ENCODE measurements around the gene TOPBP1. TPM values are rescaled to one million over a fixed set of nuclear protein-coding genes. Genes with fewer than 3 reads are reported as not detected.

The TOPBP1 gene
- total RNA-seq, 2 donors from 2014 or later, result 49.2 to 52.3 TPM

DNA sequence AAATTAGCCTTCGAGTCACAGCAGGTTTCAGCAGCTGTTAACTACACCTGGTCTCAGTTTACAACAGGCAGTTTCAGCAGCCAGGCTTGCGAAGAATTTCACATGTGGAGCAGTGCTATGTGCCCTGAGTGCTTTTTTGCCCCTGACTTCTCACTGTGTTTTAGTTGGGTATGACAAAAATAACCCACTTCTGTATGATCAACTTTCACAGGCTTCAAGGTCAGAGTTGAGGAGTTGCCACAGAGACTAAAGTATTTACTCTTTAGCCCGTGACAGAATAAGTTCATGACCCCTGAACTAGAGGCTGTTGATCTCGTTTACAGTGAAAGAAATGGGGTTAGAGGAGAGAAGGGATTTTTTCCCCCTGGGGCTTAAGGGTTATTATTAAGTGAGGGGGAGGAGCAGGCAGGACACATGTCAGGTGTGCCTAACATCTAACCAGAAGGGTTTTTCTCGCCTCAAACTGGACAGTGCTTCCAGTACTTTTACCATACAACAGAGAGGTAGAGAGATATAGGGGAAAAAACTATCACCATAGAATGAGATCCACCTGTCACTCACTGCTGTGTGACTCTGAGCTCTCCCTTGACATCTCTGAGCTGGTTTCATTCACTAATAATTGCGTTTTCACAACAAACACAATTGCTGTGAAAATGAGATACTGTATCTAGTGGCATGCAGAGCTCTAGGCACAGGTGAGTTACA lies 14.0 kb upstream of the TOPBP1 start:
- no peak overlapping the region for H3K27ac Mint-ChIP-seq
- H3K36me3 Mint-ChIP-seq (ENCODE audit: low read depth), result no peaks in the 10 kb centered on the region
- H3K27me3 ChIP-seq (ENCODE audit: control insufficient read depth, insufficient read depth, low read length, poor library complexity, severe bottlenecking), result peaks cover 55% of the 10 kb centered on the region
- peaks cover 3% of the 10 kb centered on the region for H3K9me3 ChIP-seq (ENCODE audit: control insufficient read depth, low read length)
- no peak for DNase-seq
- H3K4me1 ChIP-seq (ENCODE audit: control insufficient read depth, insufficient read depth, low read length), result no peaks in the 10 kb centered on the region
- H3K36me3 ChIP-seq (ENCODE audit: control insufficient read depth, insufficient read depth, low read length), result no peaks in the 10 kb centered on the region
- H3K4me3 Mint-ChIP-seq, result no peak overlapping the region
- TF ChIP-seq, protein P1, sequence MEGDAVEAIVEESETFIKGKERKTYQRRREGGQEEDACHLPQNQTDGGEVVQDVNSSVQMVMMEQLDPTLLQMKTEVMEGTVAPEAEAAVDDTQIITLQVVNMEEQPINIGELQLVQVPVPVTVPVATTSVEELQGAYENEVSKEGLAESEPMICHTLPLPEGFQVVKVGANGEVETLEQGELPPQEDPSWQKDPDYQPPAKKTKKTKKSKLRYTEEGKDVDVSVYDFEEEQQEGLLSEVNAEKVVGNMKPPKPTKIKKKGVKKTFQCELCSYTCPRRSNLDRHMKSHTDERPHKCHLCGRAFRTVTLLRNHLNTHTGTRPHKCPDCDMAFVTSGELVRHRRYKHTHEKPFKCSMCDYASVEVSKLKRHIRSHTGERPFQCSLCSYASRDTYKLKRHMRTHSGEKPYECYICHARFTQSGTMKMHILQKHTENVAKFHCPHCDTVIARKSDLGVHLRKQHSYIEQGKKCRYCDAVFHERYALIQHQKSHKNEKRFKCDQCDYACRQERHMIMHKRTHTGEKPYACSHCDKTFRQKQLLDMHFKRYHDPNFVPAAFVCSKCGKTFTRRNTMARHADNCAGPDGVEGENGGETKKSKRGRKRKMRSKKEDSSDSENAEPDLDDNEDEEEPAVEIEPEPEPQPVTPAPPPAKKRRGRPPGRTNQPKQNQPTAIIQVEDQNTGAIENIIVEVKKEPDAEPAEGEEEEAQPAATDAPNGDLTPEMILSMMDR (conservative IDR thresholded peaks at IDR 0.05), result no peak
- H3K4me1 Mint-ChIP-seq, result peaks cover 6% of the 10 kb centered on the region
- WGBS, 2 experiments (ENCODE audit: insufficient coverage in 1 of 2, insufficient read length in 1 of 2), result 82 to 89% methylated on average over 4 to 5 of the region's 6 CpGs
- H3K4me3 ChIP-seq (ENCODE audit: low read length), result no peak overlapping the region
- H3K9ac ChIP-seq (ENCODE audit: extremely low read depth, low read length, poor library complexity, severe bottlenecking), result no peak overlapping the region
- H3K9me3 Mint-ChIP-seq, result peaks cover 14% of the 10 kb centered on the region
- H3K27ac ChIP-seq (ENCODE audit: low read depth, low read length), result no peak overlapping the region
- peaks cover 55% of the 10 kb centered on the region for H3K27me3 Mint-ChIP-seq (ENCODE audit: insufficient read depth)

DNA sequence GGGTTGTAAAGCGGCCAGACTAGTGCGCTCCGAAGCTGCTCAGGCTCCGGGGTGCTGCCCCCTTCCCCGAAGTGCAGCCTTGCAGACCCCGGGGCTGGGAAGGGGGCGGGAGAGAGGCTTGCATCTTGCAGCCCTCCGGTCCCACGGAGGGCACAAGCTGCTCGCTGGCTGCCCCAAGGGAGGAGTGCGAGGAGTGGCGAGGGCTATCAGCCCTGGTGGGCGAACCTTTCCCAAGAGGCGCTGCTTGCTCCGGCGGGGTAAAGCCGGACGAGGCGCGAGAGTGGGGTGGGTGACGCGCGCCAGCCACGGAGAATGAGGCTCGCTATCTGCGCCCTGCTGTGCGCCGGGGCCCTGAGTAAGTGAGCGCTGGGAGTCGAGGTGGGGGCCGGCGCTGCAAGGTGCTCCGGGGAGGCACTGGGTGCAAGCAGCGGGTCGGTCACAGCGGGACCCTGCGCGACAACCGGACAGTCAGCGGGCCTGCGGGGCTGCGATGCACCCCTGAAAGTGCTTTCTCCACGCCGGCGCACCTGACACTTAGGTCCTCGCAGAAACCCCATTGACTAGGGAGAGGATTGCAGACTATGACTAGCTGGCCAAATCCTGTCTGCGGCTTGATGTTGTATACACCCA lies 12.7 kb upstream of the TOPBP1 start:
- Mint-ChIP-seq H3K4me3 (peak overlapping the region; percentile 63), H3K36me3 (ENCODE audit: low read depth) (no peaks in the 10 kb centered on the region), H3K9me3 (peaks cover 10% of the 10 kb centered on the region), H3K27me3 (ENCODE audit: insufficient read depth) (peaks cover 57% of the 10 kb centered on the region), H3K27ac (no peak overlapping the region), H3K4me1 (peaks cover 9% of the 10 kb centered on the region)
- Histone ChIP-seq H3K36me3 (ENCODE audit: control insufficient read depth, insufficient read depth, low read length) (no peaks in the 10 kb centered on the region), H3K27me3 (ENCODE audit: control insufficient read depth, insufficient read depth, low read length, poor library complexity, severe bottlenecking) (peaks cover 55% of the 10 kb centered on the region), H3K4me3 (ENCODE audit: low read length) (peak overlapping the region; percentile 69), H3K9me3 (ENCODE audit: control insufficient read depth, low read length) (no peaks in the 10 kb centered on the region), H3K9ac (ENCODE audit: extremely low read depth, low read length, poor library complexity, severe bottlenecking) (no peak overlapping the region), H3K27ac (ENCODE audit: low read depth, low read length) (no peak overlapping the region), H3K4me1 (ENCODE audit: control insufficient read depth, insufficient read depth, low read length) (no peaks in the 10 kb centered on the region)
- peak; percentile 67 for DNase-seq
- WGBS, 2 experiments (ENCODE audit: insufficient coverage in 1 of 2, insufficient read length in 1 of 2), result 10 to 11% methylated on average over 21 to 47 of the region's 47 CpGs
- TF ChIP-seq, protein P1 (conservative IDR thresholded peaks at IDR 0.05), result peak; percentile 40

DNA sequence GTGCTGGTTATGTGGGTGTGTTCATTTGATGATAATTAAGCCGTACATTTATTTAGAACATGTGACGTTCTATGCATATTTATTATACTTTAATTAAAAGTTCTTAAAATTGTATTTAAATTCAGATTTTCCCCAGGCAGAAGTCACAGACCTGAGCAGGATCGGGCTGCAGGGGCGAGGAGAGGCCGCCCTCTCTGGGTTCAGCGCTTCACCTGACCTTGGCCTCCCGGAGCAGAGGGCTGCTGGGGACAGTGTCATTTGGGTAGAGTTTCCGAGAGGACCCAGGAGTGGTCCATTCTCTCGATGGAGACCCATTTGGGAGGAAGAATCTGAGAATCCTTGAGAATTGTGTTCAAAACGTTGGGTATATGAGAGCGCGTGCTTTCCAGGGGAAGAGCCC lies 12.0 kb upstream of the TOPBP1 start:
- Histone ChIP-seq H3K36me3 (ENCODE audit: control insufficient read depth, insufficient read depth, low read length) (no peaks in the 10 kb centered on the region), H3K4me3 (ENCODE audit: low read length) (peak overlapping the region; percentile 69), H3K27me3 (ENCODE audit: control insufficient read depth, insufficient read depth, low read length, poor library complexity, severe bottlenecking) (peaks cover 55% of the 10 kb centered on the region), H3K9ac (ENCODE audit: extremely low read depth, low read length, poor library complexity, severe bottlenecking) (no peak overlapping the region), H3K4me1 (ENCODE audit: control insufficient read depth, insufficient read depth, low read length) (no peaks in the 10 kb centered on the region), H3K27ac (ENCODE audit: low read depth, low read length) (no peak overlapping the region), H3K9me3 (ENCODE audit: control insufficient read depth, low read length) (no peaks in the 10 kb centered on the region)
- no peak for DNase-seq
- Mint-ChIP-seq H3K27me3 (ENCODE audit: insufficient read depth) (peaks cover 57% of the 10 kb centered on the region), H3K9me3 (peaks cover 10% of the 10 kb centered on the region), H3K27ac (no peak overlapping the region), H3K36me3 (ENCODE audit: low read depth) (no peaks in the 10 kb centered on the region), H3K4me1 (peaks cover 9% of the 10 kb centered on the region), H3K4me3 (peak overlapping the region; percentile 63)
- TF ChIP-seq, protein P1 (conservative IDR thresholded peaks at IDR 0.05), result no peak
- WGBS, 2 experiments (ENCODE audit: insufficient coverage in 1 of 2, insufficient read length in 1 of 2), result 65 to 68% methylated on average over 6 to 10 of the region's 12 CpGs
